ENCODE data around the gene SYNE2.

- TF ChIP-seq CEBPB (IDR thresholded peaks at IDR 0.05) (no peak), REST (IDR thresholded peaks at IDR 0.05; ENCODE audit: low read depth) (no peak), MAX (IDR thresholded peaks at IDR 0.05) (no peak), ZBTB7A (IDR thresholded peaks at IDR 0.05; ENCODE audit: low read depth) (no peak)
Observed at GRCh38 chr14:64249363-64249762, 396.6 kb downstream of the SYNE2 start.

Data from Ishikawa (cell line).